Measurements from ENCODE around the gene TENT5C.

Gene TENT5C

DNA sequence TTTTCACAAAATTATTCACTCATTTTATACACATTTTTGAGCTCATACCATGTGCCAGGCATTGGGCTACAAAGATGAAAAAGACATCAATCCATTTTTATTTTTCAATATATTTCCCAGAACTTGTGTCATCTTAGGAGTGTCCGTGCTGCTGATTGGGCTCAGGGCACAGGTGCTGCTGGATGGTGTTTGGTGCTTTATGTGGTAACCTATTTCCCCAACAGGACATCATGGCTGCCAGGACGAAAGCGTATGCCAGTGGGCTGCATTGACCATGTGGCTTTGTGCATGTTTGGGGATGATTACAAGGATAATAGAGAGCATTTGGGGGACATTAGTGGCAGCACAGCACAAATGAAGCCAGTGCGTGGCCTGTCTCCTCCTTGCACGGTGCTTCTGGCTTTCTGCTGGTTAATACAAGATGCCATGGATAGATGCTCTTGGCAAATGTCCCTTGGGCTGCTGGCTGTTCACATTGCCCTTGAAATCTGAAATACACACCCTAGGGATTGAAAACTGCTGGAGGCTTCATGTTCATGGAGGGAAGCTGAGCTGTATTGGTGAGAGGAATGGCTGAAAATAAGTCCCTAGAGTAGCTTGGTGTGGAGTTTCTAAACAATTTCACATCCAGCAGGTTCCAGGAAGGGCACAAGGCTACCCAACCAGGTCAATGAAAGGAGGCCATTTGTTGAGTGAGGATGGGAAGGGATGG lies 52.3 kb downstream of the TENT5C start:
- no peak for DNase-seq (ENCODE audit: low read depth)

DNA sequence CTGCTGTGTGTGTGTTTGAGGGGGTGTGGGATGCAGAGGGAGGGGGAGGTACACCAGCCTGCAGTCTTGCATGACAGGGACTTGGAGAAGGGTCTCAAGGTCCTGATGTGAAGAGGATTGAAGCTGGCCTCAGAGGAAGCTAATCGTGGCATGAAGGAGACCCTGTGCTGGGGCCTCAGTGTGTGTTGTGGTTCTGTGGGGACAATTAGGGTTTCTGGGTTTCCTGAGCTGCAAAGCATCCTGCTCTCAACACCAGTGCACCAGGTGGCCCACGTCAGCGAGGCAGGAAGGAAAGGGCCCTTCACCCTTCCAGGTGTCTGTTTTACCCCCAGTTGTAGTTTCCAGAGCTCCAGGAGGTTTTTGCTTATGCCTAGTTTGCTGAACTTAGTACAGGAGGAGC lies 52.8 kb downstream of the TENT5C start:
- DNase-seq (ENCODE audit: low read depth) = no peak

DNA sequence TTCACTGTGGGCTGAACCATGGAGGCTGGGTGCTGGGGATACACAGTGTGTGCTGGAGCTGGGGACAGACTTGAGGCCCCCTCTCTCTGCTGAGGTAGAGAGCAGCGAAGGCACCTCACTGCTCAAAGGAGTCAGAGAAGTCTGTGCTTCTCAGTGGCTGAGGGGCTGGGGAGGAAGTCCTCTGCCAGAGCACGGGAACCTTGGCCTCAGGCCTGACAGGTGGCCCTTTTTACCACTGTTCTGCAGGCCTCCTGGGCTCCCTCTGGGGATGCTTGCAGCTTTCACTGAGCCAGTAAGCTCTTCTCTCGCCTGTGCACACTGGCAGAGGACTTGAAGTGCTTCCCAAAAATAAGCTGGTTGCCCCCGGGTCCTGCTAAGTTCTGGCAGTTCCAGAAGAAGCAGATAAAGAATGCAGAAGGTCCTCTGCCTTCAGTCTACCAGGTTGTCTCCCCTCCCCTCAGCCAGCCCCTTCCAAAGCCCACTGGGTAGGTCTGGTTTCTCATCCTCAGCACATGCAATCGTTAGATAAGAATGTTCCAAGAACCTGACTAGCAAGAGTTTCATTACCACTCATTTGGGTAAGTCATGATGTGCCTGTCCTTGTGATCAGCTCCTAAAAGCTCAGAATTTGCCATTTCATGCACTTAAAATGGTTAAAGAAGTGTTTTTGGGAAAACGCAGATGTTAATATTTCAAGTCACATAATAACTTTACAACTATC lies 53.9 kb downstream of the TENT5C start:
- no peak for DNase-seq (ENCODE audit: low read depth)

DNA sequence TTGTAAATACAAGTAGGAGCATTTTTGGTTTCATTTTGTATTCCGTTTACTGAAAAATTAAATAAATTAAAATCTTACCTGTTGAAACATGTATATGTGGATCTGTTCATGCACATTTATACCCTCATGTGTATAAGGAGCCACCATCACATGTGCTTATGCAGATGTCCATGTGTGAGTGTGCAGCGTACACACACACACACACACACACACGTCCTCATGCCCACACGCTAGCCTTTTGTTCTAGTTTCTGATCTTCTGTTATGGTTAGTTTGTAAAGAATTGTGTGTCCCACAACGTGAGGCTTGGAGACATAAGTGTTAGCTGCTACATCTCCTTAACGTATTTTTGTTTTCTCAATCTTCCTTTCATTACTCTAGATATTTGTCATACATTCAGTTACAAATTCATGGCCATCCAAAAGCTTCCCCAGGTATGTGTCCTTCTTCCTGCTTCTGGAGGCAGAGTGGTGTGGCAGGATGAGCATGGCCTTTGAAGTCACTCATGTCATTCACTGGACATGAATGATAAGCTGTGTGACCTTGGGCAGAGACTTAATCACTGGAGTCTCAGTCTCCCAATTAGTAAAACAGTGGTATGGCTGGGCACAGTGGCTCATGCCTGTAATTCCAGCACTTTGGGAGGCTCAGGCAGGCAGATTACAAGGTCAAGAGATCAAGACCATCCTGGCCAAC lies 54.6 kb downstream of the TENT5C start:
- no peak for DNase-seq (ENCODE audit: low read depth)

DNA sequence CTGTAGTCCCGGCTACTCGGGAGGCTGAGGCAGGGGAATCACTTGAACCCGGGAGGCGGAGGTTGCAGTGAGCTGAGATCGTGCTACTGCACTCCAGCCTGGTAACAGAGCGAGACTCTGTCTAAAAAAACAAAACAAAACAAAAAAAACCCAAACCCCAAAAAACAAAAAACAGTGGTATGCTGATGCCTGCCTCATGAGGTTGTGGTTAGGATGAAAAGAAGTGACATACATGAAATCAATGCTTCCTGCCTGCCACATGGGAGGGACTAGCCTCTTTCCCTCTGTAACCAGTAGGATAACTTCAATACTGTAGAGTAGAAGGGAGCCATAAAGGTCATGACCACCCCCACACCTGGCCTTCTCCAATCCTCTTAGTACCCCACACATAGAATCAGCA lies 55.2 kb downstream of the TENT5C start:
- DNase-seq (ENCODE audit: low read depth) = no peak

DNA sequence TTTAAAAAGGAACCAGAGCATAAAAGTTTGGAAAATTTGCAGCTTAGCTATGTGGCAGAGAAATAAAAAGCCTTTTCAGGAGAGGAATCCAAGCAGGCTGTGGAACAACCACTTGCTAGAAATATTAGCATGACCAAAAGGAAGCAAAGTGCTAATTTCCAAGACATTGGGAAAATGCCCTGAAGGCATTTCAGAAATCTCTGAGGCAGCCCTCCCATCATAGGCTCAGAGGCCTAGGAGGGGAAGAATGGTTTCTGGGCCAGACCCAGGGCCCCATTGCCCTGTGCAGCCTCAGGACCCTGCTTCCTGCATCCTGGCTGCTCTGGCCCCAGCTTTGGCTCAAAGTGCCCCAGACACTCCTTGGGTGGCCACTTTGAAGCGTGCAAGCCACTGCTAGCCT lies 56.8 kb downstream of the TENT5C start:
- no peak for DNase-seq (ENCODE audit: low read depth)

DNA sequence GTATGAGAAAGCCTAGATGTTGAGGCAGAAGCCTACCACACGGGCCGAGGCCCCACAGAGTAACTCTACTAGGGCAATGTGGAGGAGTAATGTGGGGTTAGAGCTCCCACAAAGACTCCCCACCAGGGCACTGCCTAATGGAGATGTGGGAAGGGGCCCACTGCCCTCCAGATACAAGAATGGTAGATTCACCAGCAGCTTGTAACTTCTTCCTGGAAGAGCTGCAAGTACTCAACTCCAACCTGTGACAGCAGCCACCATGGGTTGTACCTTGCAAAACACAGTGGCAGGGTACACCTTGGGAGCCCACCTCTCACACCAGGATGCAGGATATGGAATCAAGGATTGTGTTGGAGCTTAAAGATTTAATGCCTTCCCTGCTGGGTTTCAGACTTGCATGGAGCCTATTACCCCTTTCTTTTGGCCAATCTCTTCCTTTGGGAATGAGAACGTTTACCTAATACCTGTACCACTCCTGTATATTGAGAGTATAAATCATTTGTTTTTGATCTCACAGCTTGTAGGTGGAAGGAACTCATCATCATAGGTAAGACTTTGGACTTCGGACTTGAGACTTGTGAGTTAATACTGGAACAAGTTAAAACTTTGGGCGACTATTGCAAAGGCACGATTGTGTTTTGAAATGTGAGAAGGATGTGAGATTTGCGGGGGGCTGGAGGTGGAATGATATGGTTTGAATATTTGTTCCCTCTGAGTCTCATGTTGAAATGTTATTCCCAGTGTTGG lies 57.5 kb downstream of the TENT5C start:
- no peak for DNase-seq (ENCODE audit: low read depth)

DNA sequence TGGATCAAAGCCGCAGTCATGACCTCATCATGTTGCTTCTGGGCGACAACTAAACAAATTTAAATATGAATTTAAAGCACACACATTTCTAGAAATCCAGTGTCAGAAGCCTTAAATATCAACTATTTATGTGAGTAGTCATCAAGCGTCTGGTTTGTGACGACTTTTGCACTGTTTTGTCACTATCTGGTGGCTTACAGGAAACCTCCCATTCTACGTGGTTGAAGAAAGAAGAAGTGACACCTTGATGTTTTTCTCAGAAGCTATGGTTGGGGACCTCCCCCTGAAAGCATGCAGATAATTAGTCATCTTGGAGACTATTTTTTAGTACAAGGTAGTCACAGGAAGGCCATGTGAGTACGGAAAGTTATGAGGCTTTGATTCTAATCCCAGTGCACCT lies 58.5 kb downstream of the TENT5C start:
- no peak for DNase-seq (ENCODE audit: low read depth)

DNA sequence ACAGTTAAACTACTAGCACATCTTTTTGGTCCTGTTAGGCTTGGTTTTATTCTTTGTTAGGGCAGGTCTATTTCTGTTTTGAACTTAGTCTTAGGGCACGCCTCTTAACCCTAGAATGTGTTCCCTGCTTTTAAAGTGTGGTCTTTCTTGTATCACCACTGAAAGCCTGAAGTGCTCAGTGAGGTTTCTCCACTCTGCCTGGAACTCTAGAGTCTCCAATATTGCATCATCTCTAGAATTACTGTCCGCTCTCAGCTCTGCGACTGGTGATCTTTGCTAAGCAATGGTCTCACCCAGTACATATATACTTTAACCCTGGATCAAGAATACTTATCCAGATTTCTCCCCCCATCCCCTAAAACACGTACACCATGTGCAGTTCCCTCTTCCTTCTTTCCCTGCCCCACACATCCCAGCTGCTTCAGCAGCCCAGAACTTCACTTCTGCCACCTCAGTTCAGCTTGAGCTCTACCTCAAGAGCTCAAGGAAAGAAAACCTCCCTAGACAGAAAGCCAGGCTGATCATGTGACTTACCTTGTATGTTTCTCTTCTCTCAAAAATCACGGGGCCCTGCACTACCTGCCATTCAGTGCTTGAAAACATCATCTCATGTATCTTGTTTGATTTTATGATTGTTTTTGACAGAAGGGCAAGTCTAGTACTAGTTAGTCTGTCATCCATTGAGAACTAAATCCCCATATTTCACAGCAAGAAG lies 59.9 kb downstream of the TENT5C start:
- DNase-seq (ENCODE audit: low read depth) = no peak

DNA sequence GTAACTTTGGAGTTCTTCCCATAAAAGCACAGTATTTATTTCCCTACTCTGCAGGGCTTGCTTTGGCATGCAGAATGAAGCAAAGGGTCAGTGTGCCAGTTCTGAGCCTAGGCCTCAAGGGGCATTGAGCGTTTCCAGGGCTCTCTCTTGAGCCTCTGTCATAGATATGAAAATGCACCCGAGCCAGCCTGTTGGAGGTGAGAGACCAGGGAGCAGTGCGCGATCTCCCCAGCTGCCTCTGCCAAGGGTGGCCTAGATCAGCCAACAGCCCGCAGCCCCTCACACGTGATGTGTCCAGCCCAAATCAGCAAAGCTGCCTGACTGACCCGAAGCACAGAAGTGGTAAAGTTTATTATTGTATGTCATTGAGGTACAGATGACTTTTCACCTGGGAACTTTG lies 63.7 kb downstream of the TENT5C start:
- DNase-seq (ENCODE audit: low read depth) = no peak

DNA sequence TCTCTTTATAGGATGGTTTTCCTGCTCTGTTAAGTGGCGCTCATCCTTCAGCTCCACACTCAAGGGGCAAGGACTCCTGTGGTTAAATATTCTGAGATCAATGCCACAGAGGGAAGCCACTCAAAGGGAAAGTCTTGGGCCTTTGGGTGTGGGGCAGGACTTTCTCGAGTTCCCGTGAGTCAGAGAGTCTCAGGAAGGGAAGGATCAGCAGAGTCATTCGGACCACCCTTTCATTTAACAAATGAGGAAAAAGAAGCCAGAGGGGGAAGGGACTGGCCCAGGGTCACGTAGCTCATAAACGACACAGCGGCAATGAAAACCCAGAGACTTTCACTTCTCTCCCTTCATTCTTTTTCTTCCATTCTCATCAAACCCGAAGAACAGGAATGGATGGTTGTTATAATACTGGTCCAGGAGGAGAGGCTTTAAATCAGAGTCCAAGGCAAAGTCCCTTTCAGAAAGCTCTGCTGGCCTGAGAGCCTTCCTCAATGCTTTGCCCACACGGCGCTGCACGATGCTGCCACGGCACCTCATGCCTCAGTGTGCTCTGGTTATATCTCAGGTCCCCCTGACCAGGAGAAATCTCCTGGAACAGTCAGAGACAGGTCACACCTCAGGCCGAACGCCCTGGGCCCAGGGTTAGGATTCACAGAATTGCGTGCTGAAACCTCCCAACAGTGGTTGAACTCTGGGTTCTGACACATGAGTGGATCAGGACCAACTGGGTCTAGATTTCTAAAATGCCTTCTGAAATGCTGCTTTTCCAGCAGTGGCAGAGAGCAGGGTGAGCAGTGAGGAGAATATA lies 65.3 kb downstream of the TENT5C start:
- DNase-seq (ENCODE audit: low read depth) = no peak

DNA sequence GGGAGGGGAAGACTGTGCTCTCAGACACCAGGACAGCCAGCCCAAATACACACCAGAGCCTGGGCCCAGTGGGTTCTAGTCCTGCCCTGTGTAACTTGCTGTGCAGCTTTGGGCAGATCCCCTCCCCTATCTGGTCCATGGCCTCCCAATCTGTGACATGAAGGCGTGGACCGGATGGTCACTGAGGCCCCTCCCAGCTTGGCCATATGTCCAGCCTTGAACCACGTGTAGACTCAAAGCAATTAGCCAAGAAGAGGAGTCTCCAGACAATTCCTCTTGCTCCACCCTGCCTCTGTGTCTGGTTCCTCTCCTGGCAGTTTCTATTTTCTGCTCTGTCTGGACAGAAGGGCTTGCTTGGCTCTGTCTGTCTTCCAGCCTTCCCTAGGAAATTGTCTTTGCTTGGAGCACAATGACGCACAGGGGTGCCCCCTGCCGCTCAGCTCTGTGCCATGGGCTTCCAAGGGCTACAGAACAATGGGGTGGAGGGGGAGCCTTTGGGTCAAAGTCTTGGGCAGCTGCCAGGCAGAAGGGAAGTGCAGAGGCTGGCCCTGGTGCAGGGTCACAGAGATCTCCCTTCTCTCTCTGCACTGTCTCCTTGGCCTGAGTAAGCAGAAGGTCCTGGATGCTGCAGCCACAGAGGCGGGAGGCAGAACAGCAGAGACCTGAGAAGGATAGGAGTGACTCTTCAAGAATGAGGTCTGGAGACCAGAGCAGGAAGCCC lies 66.1 kb downstream of the TENT5C start:
- no peak for DNase-seq (ENCODE audit: low read depth)

DNA sequence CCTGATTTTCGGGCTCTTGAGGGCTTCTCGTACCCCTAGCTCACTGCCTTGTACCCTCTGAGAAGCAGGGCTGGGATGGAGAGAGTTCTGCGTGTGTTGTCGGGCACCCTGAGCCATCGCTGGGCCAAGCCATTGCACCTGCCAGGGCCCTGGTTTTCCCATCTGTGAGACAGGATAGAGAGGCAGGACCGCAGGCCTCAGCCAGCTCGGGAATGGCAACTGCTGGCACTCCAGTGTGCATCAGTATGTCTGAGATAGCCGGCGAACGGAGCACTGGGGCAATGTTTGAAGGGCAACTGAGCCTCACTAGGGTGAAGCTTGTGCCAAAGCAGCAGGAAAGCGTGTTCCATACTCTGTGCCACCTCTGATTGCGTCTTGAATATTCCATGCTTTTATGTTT lies 66.9 kb downstream of the TENT5C start:
- no peak for DNase-seq (ENCODE audit: low read depth)

DNA sequence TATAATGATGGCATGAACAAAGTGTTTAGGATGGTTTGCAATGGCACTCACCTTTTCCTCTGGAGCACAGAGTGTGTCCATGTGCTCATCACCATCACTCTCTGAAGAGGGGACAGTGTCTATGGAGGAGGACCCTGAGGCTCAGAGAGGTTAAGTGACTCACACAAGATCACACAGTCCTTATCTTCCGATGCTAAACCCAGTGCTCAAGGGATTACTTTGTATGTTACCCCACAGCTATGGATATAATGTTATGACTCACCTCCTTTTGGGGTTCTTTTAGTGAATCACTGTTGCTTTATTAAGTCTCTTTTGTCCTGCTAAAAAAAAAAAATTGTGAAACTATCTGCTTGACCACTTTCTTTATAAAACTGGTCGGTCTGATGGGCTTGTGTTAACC lies 67.6 kb downstream of the TENT5C start:
- peak; percentile 56 for DNase-seq (ENCODE audit: low read depth)

DNA sequence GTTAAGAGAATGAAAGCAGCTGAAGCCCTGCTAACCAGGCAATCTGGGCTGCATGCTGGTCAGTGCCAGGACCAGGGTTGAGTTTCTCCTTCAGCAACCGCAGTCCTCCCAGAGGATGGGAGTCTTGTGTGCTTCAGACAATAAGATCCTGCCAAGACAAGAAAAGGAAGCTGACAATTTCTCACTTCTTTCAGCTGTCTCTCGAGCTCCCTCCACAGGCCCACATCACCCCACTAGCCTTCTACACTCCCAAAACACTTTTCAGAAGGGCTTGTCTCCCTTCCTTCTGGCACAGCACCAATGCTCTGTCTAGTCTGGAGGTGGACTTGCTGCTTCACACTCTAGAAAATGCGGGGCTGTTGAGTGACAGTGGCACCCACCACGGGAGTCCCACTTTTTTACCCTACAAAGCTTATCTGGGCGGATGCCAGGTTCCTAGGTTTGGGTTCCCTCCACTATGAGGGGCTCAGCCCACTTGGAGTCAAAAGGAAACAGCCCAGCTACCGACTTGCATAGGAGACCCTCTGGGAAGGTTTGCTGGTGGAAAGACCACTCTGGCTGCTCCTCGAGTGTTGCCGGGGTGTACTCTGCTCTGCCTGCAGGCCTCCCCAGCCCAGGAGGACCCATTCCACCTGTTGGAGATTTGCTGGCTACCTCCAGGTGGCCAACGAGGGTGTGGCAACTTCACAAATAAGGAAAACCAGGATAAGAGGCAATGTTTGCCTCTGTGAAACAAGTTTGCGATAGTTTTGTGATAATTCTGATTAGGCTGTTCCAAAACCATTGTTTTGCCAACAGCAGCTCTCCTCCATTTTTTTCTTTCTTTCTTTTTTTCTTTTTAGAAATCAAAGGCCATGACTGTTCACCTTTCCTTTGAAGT lies 68.9 kb downstream of the TENT5C start:
- no peak for DNase-seq (ENCODE audit: low read depth)

DNA sequence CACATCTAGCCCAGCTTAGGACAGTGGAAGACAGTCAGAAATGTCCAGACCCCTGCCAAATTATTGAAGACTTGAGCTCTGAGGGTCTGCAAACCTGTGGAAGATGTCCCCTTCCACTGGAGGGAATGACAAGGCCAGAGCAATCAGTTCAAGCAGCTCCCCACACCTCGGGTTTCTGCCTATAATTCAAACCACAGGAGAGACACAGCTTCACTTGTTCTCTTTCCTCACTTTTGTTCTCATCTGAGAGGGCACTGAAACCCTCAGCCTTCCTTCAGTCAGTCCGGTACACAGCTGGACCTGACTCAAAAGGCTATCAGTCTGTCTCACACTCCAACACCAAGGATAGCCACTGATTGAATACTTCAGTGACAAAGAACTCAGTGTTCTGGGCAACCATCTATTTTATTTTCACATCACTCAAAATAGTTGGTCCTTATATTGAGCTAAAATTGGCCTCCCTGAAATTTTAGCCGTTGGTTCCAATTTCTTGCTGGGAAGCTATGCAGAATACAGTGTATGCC lies 70.1 kb downstream of the TENT5C start:
- DNase-seq (ENCODE audit: low read depth) = no peak

DNA sequence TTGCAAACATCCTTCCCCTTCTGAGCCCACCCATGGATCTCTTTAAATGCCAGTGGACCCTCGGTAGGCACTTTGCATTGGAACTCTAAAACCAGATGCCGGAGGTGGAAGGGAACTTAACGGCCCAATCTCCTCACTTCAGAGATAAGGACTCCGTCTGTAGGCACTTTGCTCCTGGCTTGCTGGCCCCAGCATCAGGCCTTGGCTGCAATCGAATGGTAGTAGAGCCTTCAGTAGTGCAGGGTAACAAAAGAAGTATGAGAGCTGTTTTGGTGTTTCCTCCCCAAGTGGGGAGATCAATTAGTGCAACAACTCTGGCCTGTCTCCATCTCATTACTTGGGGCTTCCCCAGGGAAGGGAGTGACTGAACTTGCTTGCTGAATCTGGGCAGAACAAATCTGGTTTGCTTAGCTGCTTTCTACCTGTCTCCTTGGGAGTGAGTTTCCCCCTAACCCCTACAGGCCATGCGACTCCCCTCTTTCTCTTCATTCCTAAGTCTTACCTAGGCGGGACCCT lies 70.8 kb downstream of the TENT5C start:
- DNase-seq (ENCODE audit: low read depth) = no peak

Measured in HS-27A (cell line).